PC-3 (cell line): Measurements from ENCODE around the gene CCDC116. TPM values are rescaled to one million over a fixed set of nuclear protein-coding genes. Genes with fewer than 3 reads are reported as not detected.
A peak's percentile ranks its signal among the peaks of the same experiment; 100 is the strongest.

Experiments used
- ATAC-seq: fragments of 200-7000 bp; cut with Tn5 transposase; 2 replicates; pipeline ENCODE4 v1.9.1; 2020; ENCODE audit warnings: mild to moderate bottlenecking, moderate library complexity
- BruUV-seq: library from RNA; stranded (reverse); fragments of 400-500 nt; replicated peaks from 2 replicates; lab custom pipeline; 2021; lab: Mats Ljungman, UMichigan
- CTCF ChIA-PET: fragments of 300-600 bp; sonication (Branson Sonifier 250); formaldehyde crosslinking; loops from one replicate; lab custom pipeline; 2022; ENCODE audit warnings: antibody characterized with exemption; lab: Charles Lee
- POLR2A ChIA-PET: fragments of 300-600 bp; sonication (Branson Sonifier 250); formaldehyde crosslinking; loops from one replicate; lab custom pipeline; 2022; ENCODE audit warnings: antibody characterized with exemption; ENCODE audit not compliant: unreplicated experiment; lab: Charles Lee
- DNase-seq: peaks from one replicate; pipeline ENCODE4 v3.0.0-alpha.2; 2015
- H2AFZ ChIP-seq: fragments of 300-600 bp; sonication (generic); 2 replicates; pipeline ENCODE4 v1.6.0; 2016; ENCODE audit warnings: antibody characterized with exemption, low read length
- H3F3A ChIP-seq: fragments of 300-600 bp; sonication (generic); one replicate; pipeline ENCODE4 v1.6.0; 2017; ENCODE audit warnings: antibody characterized with exemption, low read length, control low read depth, mild to moderate bottlenecking; ENCODE audit not compliant: unreplicated experiment
- H3K27ac ChIP-seq: fragments of 300-600 bp; sonication (generic); 2 replicates; pipeline ENCODE4 v1.5.1; 2016; ENCODE audit warnings: mild to moderate bottlenecking, low read length
- H3K27me3 ChIP-seq: fragments of 300-600 bp; sonication (generic); 2 replicates; pipeline ENCODE4 v1.6.1; 2016; ENCODE audit warnings: low read length, mixed read lengths
- H3K36me3 ChIP-seq: fragments of 300-600 bp; sonication (generic); 2 replicates; pipeline ENCODE4 v1.6.1; 2016; ENCODE audit warnings: low read depth, mixed run types, low read length, mixed read lengths
- H3K4me1 ChIP-seq: fragments of 300-600 bp; sonication (generic); 2 replicates; pipeline ENCODE4 v1.5.1; 2016; ENCODE audit warnings: low read length; ENCODE audit not compliant: insufficient read depth
- H3K4me2 ChIP-seq: fragments of 300-600 bp; sonication (generic); 2 replicates; pipeline ENCODE4 v1.6.0; 2016; ENCODE audit warnings: low read length
- H3K4me3 ChIP-seq: fragments of 300-600 bp; sonication (generic); 2 replicates; pipeline ENCODE4 v1.5.1; 2016; ENCODE audit warnings: mild to moderate bottlenecking, low read length, mixed read lengths
- H3K79me2 ChIP-seq: fragments of 300-600 bp; sonication (generic); 2 replicates; pipeline ENCODE4 v1.6.1; 2017; ENCODE audit warnings: low read length, mixed read lengths
- H3K9ac ChIP-seq: fragments of 300-600 bp; sonication (generic); 2 replicates; pipeline ENCODE4 v1.6.0; 2016; ENCODE audit warnings: mild to moderate bottlenecking, low read length
- H3K9me2 ChIP-seq: fragments of 300-600 bp; sonication (generic); replicated peaks from 2 replicates; pipeline ENCODE4 v1.6.1; 2016; ENCODE audit warnings: mixed run types, low read length, mixed read lengths
- H3K9me3 ChIP-seq: fragments of 300-600 bp; sonication (generic); 2 replicates; pipeline ENCODE4 v1.6.1; 2016; ENCODE audit warnings: low read length, mixed read lengths
- H4K20me1 ChIP-seq: fragments of 300-600 bp; sonication (generic); 2 replicates; pipeline ENCODE4 v1.6.1; 2016; ENCODE audit warnings: low read length, mixed read lengths
- EZH2 ChIP-seq: fragments of 300-600 bp; sonication (generic); IDR thresholded peaks from one replicate; pipeline ENCODE4 v1.6.1; 2017; ENCODE audit warnings: antibody characterized with exemption, mild to moderate bottlenecking, low read length; ENCODE audit not compliant: unreplicated experiment
- EZH2phosphoT487 ChIP-seq: fragments of 300-600 bp; sonication (generic); IDR thresholded peaks from 2 replicates; pipeline ENCODE4 v1.6.1; 2018; ENCODE audit warnings: mild to moderate bottlenecking, antibody characterized with exemption, low read length, borderline replicate concordance
- intact Hi-C: fragments of 100-400 bp; cut with micrococcal nuclease; formaldehyde crosslinking; loops from 2 replicates; pipeline ENCODE4 v1.9.0; 2023
- total RNA-seq: library from RNA; depleted of rRNA; stranded (reverse); fragments of >200 nt; gene quantifications from 2 replicates; pipeline ENCODE4 v1.2.3, GENCODE V29; 2014
- TF ChIP-seq, protein P1 (sequence below): fragments of 300-600 bp; sonication (generic); conservative IDR thresholded peaks from 2 replicates; pipeline ENCODE4 v1.5.1; 2017; ENCODE audit warnings: antibody characterized with exemption, low read depth, mild to moderate bottlenecking, low read length

CCDC116 gene
- total RNA-seq, 1 experiment from 2014 or later, result not detected

DNA sequence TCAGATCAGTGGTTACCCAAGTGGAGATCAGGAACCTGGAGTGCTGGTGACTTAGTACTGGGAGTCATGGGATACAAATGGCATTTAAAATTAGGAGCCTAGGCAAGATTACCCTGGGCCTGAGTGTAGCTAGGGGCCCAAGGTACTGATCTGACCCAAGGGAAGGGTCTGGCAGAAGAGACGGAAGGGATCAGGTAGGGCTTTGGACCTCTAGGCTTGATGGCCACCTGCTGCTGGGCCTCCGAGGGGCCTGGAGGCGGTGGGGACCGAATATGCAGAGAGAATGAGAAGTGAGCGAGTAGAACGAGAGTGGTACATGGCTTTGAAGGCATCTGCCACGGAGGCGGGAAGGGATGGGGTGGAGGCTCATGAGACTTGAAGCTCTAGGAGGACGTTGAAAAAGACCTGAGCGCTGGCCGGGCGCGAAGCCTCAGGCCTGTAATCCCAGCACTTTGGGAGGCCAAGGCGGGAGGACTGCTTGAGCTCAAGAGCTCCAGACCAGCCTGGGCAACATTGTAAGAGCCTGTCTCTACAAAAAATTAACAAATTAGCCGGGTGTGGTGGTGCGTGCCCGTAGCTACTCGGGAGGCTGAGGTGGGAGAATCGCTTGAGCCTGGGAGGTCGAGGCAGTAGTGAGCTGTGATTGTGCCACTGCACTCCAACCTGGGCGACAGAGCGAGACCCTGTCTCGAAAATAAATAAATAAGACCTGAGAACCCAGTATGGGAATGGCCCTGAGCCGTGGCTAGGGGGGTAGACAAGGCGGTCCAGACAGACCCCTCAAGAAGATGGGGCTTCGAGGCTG, 32.7 kb downstream of the CCDC116 start:
- Histone ChIP-seq H3K4me3 (peak overlapping the region; percentile 87), H3K27me3 (no peaks in the 10 kb centered on the region), H3K27ac (no peak overlapping the region), H3F3A (no peaks in the 10 kb centered on the region), H3K4me1 (peaks cover 9% of the 10 kb centered on the region), H3K9me2 (no peaks in the 10 kb centered on the region), H3K4me2 (peak overlapping the region; percentile 93), H3K9me3 (no peaks in the 10 kb centered on the region), H3K79me2 (peaks cover 27% of the 10 kb centered on the region), H3K9ac (peak overlapping the region; percentile 86), H4K20me1 (no peaks in the 10 kb centered on the region), H3K36me3 (no peaks in the 10 kb centered on the region), H2AFZ (peak overlapping the region; percentile 85)
- intact Hi-C loops, result no loop called here
- ATAC-seq (no peak), DNase-seq (no peak)
- ChIA-PET CTCF (no interaction called here), POLR2A (interaction anchor here (0.5 to 0.6 kb wide), 2 partner anchors 71 to 248 kb away, joined by 3 read pairs; partner anchors contain the start of gene YPEL1)
- TF ChIP-seq EZH2phosphoT487 (no peak), EZH2 (no peak)
- TF ChIP-seq, protein P1, sequence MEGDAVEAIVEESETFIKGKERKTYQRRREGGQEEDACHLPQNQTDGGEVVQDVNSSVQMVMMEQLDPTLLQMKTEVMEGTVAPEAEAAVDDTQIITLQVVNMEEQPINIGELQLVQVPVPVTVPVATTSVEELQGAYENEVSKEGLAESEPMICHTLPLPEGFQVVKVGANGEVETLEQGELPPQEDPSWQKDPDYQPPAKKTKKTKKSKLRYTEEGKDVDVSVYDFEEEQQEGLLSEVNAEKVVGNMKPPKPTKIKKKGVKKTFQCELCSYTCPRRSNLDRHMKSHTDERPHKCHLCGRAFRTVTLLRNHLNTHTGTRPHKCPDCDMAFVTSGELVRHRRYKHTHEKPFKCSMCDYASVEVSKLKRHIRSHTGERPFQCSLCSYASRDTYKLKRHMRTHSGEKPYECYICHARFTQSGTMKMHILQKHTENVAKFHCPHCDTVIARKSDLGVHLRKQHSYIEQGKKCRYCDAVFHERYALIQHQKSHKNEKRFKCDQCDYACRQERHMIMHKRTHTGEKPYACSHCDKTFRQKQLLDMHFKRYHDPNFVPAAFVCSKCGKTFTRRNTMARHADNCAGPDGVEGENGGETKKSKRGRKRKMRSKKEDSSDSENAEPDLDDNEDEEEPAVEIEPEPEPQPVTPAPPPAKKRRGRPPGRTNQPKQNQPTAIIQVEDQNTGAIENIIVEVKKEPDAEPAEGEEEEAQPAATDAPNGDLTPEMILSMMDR, result no peak
- no TSS peak for BruUV-seq

DNA sequence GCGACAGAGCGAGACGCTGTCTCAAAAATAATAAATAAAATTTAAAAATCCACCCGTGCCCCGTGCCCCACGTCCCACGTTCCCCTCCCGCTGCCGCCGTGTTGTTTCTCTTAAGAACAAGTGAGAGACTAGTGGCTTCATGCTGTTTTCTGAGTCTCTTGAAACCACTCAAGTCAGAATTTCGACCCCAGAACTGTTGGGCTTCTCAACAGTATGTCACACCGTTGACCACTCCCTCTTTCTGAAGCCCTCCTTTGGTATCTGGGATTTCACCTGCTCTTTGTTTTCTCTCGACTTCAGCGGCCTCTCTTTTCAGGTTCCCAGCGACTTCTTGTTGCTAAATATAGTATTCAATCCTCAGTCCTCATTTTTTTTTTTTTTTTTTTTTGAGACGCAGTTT, 34.2 kb downstream of the CCDC116 start:
- H3K9ac ChIP-seq, result peak overlapping the region; percentile 86

More for the DNA sequence above, 34.2 kb downstream of the CCDC116 start:
- Histone ChIP-seq H3K79me2 (peaks cover 27% of the 10 kb centered on the region), H3K4me1 (peaks cover 9% of the 10 kb centered on the region), H2AFZ (no peak overlapping the region), H3K27me3 (no peaks in the 10 kb centered on the region), H3K27ac (no peak overlapping the region), H3K4me3 (peak overlapping the region; percentile 87), H3K9me3 (no peaks in the 10 kb centered on the region), H3K36me3 (no peaks in the 10 kb centered on the region; the same call in 1 of the 2 replicates), H3F3A (no peaks in the 10 kb centered on the region), H3K9me2 (no peaks in the 10 kb centered on the region), H4K20me1 (no peaks in the 10 kb centered on the region), H3K4me2 (peak overlapping the region; percentile 93)
- DNase-seq (no peak), ATAC-seq (no peak)
- TF ChIP-seq EZH2phosphoT487 (no peak), EZH2 (no peak)
- TF ChIP-seq, protein P1, result no peak
- ChIA-PET CTCF (no interaction called here), POLR2A (no interaction called here)
- intact Hi-C loops, result no loop called here
- no TSS peak for BruUV-seq
